T-helper 2 cell treated with Interferon-gamma antibody and Interleukin-4, amounts not matched to agents 5 μg/mL and 100 μg/mL, for 36 hours (primary cell): ENCODE measurements around the gene ZNF701.
A peak's percentile ranks its signal among the peaks of the same experiment; 100 is the strongest.

Experiments
- DNase-seq: peaks from one replicate; pipeline ENCODE4 v3.0.0; 2021; ENCODE audit warnings: low spot score
- H3K27ac Mint-ChIP-seq: one replicate; pipeline ENCODE4 v1.8.0; 2021; ENCODE audit warnings: mild to moderate bottlenecking, mixed read lengths
- H3K27me3 Mint-ChIP-seq: one replicate; pipeline ENCODE4 v1.8.0; 2021; ENCODE audit warnings: low read depth, mixed read lengths
- H3K36me3 Mint-ChIP-seq: one replicate; pipeline ENCODE4 v1.8.0; 2021; ENCODE audit warnings: low read depth, mixed read lengths
- H3K4me1 Mint-ChIP-seq: one replicate; pipeline ENCODE4 v1.8.0; 2021; ENCODE audit warnings: low read depth, mixed read lengths
- H3K4me3 Mint-ChIP-seq: one replicate; pipeline ENCODE4 v1.8.0; 2022; ENCODE audit warnings: mild to moderate bottlenecking, moderate library complexity, mixed read lengths
- H3K9me3 Mint-ChIP-seq: one replicate; pipeline ENCODE4 v1.8.0; 2021; ENCODE audit warnings: mixed read lengths

The ZNF701 gene

GRCh38 chr19:52635786-52636570, 65.9 kb downstream of the ZNF701 start:
- DNase-seq, result no peak
- Mint-ChIP-seq H3K27me3 (no peaks in the 10 kb centered on the region), H3K27ac (no peak overlapping the region), H3K9me3 (peaks cover 34% of the 10 kb centered on the region), H3K4me3 (peak overlapping the region; percentile 99), H3K4me1 (peaks cover 9% of the 10 kb centered on the region), H3K36me3 (peaks cover 58% of the 10 kb centered on the region)
